Bronchial epithelial cell (primary cell): ENCODE data around the gene CAPZB. TPM values are rescaled to one million over a fixed set of nuclear protein-coding genes. Genes with fewer than 3 reads are reported as not detected.
"Not testable (repeated sequence)": the region's sequence is repeated elsewhere in the genome, so short reads cannot be mapped to it uniquely, and the experiment has no call there.

Experiments used
- DNase-seq: peaks from one replicate; pipeline ENCODE4 v3.0.0-alpha.2; 2010; ENCODE audit warnings: low read depth
- FAIRE-seq: peaks from 2 replicates; lab custom pipeline; 2011; peaks lifted over from hg19 to GRCh38; lab: Jason Lieb, UNC
- H3K27me3 ChIP-seq: 2 replicates; pipeline ENCODE4 v1.5.1; 2011; ENCODE audit warnings: low read length; ENCODE audit not compliant: control insufficient read depth, insufficient read depth
- H3K36me3 ChIP-seq: 2 replicates; pipeline ENCODE4 v1.5.1; 2011; ENCODE audit warnings: low read length; ENCODE audit not compliant: control insufficient read depth, insufficient read depth
- H3K4me3 ChIP-seq: 2 replicates; pipeline ENCODE4 v1.5.1; 2011; ENCODE audit warnings: mild to moderate bottlenecking, low read depth, low read length, control low read depth
- CTCF ChIP-seq: IDR thresholded peaks from 2 replicates; pipeline ENCODE4 v1.5.1; 2011; ENCODE audit warnings: mild to moderate bottlenecking, moderate library complexity, low read length, control low read depth, inconsistent platforms; ENCODE audit not compliant: insufficient read depth, severe bottlenecking
- total RNA-seq: library from RNA; depleted of rRNA; stranded (reverse); fragments of >200 nt; gene quantifications from 2 replicates; pipeline ENCODE4 v1.2.1, GENCODE V29; 2014

Gene CAPZB
- total RNA-seq, 1 donor from 2014 or later = 73.5 TPM

GRCh38 chr1:19504796-19505692 lies 19.7 kb upstream of the CAPZB start:
- FAIRE-seq (no peak), DNase-seq (no peak)
- Histone ChIP-seq H3K4me3 (no peak overlapping the region), H3K27me3 (peaks cover 2% of the 10 kb centered on the region), H3K36me3 (no peaks in the 10 kb centered on the region)
- no peak for TF ChIP-seq CTCF

- FAIRE-seq, H3K36me3 ChIP-seq, H3K4me3 ChIP-seq: not testable (repeated sequence)
Observed at GRCh38 chr1:19502284-19502683, 16.9 kb upstream of the CAPZB start.

GRCh38 chr1:19499887-19500286 lies 14.5 kb upstream of the CAPZB start:
- not testable (repeated sequence) for H3K4me3 ChIP-seq, H3K27me3 ChIP-seq, FAIRE-seq, H3K36me3 ChIP-seq, DNase-seq

More at GRCh38 chr1:19502284-19502683, 16.9 kb upstream of the CAPZB start:
- not testable (repeated sequence) for H3K27me3 ChIP-seq, DNase-seq

- not testable (repeated sequence) for FAIRE-seq, H3K4me3 ChIP-seq, H3K36me3 ChIP-seq, DNase-seq, H3K27me3 ChIP-seq
Observed at GRCh38 chr1:19497443-19497842, 12.1 kb upstream of the CAPZB start.

GRCh38 chr1:19496527-19496874 lies 11.2 kb upstream of the CAPZB start:
- no peak for TF ChIP-seq CTCF

GRCh38 chr1:19495799-19496526 lies 10.6 kb upstream of the CAPZB start:
- H3K4me3 ChIP-seq = no peak overlapping the region
- H3K27me3 ChIP-seq = no peaks in the 10 kb centered on the region
- no peaks in the 10 kb centered on the region for H3K36me3 ChIP-seq
- DNase-seq (no peak), FAIRE-seq (no peak)
- no peak for TF ChIP-seq CTCF

More at GRCh38 chr1:19496527-19496874, 11.2 kb upstream of the CAPZB start:
- FAIRE-seq (no peak), DNase-seq (no peak)
- Histone ChIP-seq H3K4me3 (no peak overlapping the region), H3K36me3 (no peaks in the 10 kb centered on the region), H3K27me3 (no peaks in the 10 kb centered on the region)

GRCh38 chr1:19495000-19495656 lies 9.8 kb upstream of the CAPZB start:
- Histone ChIP-seq H3K36me3 (no peaks in the 10 kb centered on the region), H3K4me3 (no peak overlapping the region), H3K27me3 (no peaks in the 10 kb centered on the region)
- no peak for TF ChIP-seq CTCF
- FAIRE-seq (peak; percentile 28), DNase-seq (no peak)
